OCI-LY1 (cell line): Measurements from ENCODE around the gene ZNF407.

Experiments
- H2AFZ ChIP-seq: fragments of 200-600 bp; sonication (generic), shearing (Covaris generic); 2 replicates; pipeline ENCODE4 v1.6.0; 2014; ENCODE audit warnings: antibody characterized with exemption, mild to moderate bottlenecking, low read length
- H3F3A ChIP-seq: fragments of 200-600 bp; sonication (generic), shearing (Covaris generic); 2 replicates; pipeline ENCODE4 v1.6.0; 2014; ENCODE audit warnings: mild to moderate bottlenecking, antibody characterized with exemption, low read length, moderate library complexity; ENCODE audit not compliant: insufficient read depth
- H3K27ac ChIP-seq: fragments of 200-600 bp; sonication (generic); 2 replicates; pipeline ENCODE4 v1.5.1; 2014; ENCODE audit warnings: low read length, mixed run types, mild to moderate bottlenecking, low read depth; ENCODE audit not compliant: poor library complexity, severe bottlenecking
- H3K27me3 ChIP-seq: fragments of 200-600 bp; sonication (generic); 2 replicates; pipeline ENCODE4 v1.6.0; 2014; ENCODE audit warnings: antibody characterized with exemption, mild to moderate bottlenecking, low read length, moderate library complexity; ENCODE audit not compliant: insufficient read depth
- H3K36me3 ChIP-seq: fragments of 200-600 bp; sonication (generic); 2 replicates; pipeline ENCODE4 v1.6.1; 2014; ENCODE audit warnings: mild to moderate bottlenecking, antibody characterized with exemption, low read length, moderate library complexity, mixed read lengths; ENCODE audit not compliant: insufficient read depth
- H3K4me1 ChIP-seq: fragments of 200-600 bp; sonication (generic); 2 replicates; pipeline ENCODE4 v1.5.1; 2014; ENCODE audit warnings: mild to moderate bottlenecking, low read length, moderate library complexity; ENCODE audit not compliant: insufficient read depth, severe bottlenecking
- H3K4me2 ChIP-seq: fragments of 200-600 bp; sonication (generic), shearing (Covaris generic); 2 replicates; pipeline ENCODE4 v1.6.1; 2014; ENCODE audit warnings: low read length
- H3K4me3 ChIP-seq: fragments of 200-600 bp; sonication (generic); 2 replicates; pipeline ENCODE4 v1.5.1; 2014; ENCODE audit warnings: low read length, low read depth, mild to moderate bottlenecking, mixed read lengths; ENCODE audit not compliant: poor library complexity, severe bottlenecking
- H3K79me2 ChIP-seq: fragments of 200-600 bp; shearing (Covaris generic); 2 replicates; pipeline ENCODE4 v1.6.1; 2016; ENCODE audit warnings: mixed run types, low read length, mixed read lengths; ENCODE audit not compliant: insufficient read depth
- H3K9ac ChIP-seq: fragments of 200-600 bp; sonication (generic), shearing (Covaris generic); 2 replicates; pipeline ENCODE4 v1.6.1; 2014; ENCODE audit warnings: mild to moderate bottlenecking, low read length, mixed read lengths
- H3K9me2 ChIP-seq: fragments of 200-600 bp; sonication (generic), shearing (Covaris generic); 2 replicates; pipeline ENCODE4 v1.6.1; 2014; ENCODE audit warnings: low read depth, mild to moderate bottlenecking, low read length, mixed read lengths
- H3K9me3 ChIP-seq: fragments of 200-600 bp; shearing (Covaris generic); 2 replicates; pipeline ENCODE4 v1.6.1; 2014; ENCODE audit warnings: low read length, mixed read lengths
- H4K20me1 ChIP-seq: fragments of 200-600 bp; sonication (generic), shearing (Covaris generic); 2 replicates; pipeline ENCODE4 v1.6.0; 2016; ENCODE audit warnings: mild to moderate bottlenecking, low read length; ENCODE audit not compliant: insufficient read depth
- EZH2 ChIP-seq: fragments of 200-600 bp; sonication (generic), shearing (Covaris generic); IDR thresholded peaks from 2 replicates; pipeline ENCODE4 v1.8.0; 2017; ENCODE audit warnings: borderline replicate concordance, mixed run types, mild to moderate bottlenecking, antibody characterized with exemption, low read length, moderate library complexity, mixed read lengths
- TF ChIP-seq, protein P1 (sequence below): fragments of 200-600 bp; sonication (generic), shearing (Covaris generic); IDR thresholded peaks from 2 replicates; pipeline ENCODE4 v1.5.1; 2017; ENCODE audit warnings: mild to moderate bottlenecking, antibody characterized with exemption, low read length, moderate library complexity, mixed read lengths

ZNF407 gene

DNA sequence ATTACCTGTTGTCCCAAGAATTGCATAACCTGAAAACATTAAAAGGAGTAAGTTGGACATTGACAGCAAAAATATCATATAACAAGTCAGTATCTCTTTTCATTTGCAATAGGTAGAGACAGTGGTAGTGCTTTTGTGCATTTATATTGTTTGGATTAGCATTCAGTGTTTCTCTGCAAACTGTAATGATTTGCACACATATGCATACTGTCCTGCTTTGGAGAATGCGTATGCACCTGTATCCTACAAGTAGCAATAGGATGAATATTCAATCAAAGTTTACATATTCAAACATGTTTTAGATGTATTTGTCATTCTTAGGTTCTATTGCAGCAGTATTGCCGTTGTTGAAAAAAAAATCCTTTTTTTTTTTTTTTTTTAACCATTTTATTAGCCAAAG is 201.9 kb downstream of the ZNF407 start:
- Histone ChIP-seq H3K9me2 (no peaks in the 10 kb centered on the region), H3K79me2 (no peaks in the 10 kb centered on the region), H3K4me1 (peaks cover 44% of the 10 kb centered on the region), H2AFZ (no peak overlapping the region), H4K20me1 (no peaks in the 10 kb centered on the region), H3F3A (no peaks in the 10 kb centered on the region), H3K4me2 (no peak overlapping the region), H3K36me3 (no peaks in the 10 kb centered on the region), H3K9me3 (no peaks in the 10 kb centered on the region), H3K9ac (no peak overlapping the region), H3K4me3 (no peak overlapping the region), H3K27me3 (no peaks in the 10 kb centered on the region), H3K27ac (no peak overlapping the region)
- TF ChIP-seq, protein P1, sequence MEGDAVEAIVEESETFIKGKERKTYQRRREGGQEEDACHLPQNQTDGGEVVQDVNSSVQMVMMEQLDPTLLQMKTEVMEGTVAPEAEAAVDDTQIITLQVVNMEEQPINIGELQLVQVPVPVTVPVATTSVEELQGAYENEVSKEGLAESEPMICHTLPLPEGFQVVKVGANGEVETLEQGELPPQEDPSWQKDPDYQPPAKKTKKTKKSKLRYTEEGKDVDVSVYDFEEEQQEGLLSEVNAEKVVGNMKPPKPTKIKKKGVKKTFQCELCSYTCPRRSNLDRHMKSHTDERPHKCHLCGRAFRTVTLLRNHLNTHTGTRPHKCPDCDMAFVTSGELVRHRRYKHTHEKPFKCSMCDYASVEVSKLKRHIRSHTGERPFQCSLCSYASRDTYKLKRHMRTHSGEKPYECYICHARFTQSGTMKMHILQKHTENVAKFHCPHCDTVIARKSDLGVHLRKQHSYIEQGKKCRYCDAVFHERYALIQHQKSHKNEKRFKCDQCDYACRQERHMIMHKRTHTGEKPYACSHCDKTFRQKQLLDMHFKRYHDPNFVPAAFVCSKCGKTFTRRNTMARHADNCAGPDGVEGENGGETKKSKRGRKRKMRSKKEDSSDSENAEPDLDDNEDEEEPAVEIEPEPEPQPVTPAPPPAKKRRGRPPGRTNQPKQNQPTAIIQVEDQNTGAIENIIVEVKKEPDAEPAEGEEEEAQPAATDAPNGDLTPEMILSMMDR, result no peak
- TF ChIP-seq EZH2, result no peak

DNA sequence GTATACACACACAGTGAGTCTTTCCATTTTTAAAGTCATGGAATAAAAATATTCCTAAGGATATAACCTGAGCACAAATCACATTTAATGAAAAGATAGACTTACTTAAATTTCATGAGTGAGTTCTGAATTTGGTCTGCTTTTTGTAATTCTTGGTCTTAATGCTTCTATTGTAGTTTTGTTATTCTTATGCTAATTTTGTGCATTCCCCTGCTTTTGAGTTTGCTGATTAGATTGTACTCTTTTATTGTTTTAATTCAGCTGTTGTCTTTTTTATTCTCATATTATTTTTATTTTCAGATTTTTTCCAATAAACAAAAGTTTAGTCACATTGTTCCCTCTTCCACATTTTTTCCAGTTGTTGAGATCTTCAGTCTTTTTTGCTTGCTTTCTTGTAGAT is 202.4 kb downstream of the ZNF407 start:
- H4K20me1 ChIP-seq, result no peaks in the 10 kb centered on the region
- H3F3A ChIP-seq, result no peaks in the 10 kb centered on the region
- H3K36me3 ChIP-seq, result no peaks in the 10 kb centered on the region
- no peaks in the 10 kb centered on the region for H3K27me3 ChIP-seq
- no peaks in the 10 kb centered on the region for H3K79me2 ChIP-seq
- peaks cover 47% of the 10 kb centered on the region for H3K4me1 ChIP-seq
- H3K27ac ChIP-seq, result no peak overlapping the region
- no peak overlapping the region for H3K4me2 ChIP-seq
- TF ChIP-seq EZH2, result no peak
- TF ChIP-seq, protein P1, result no peak
- H2AFZ ChIP-seq, result no peak overlapping the region
- no peak overlapping the region for H3K4me3 ChIP-seq
- H3K9me2 ChIP-seq, result no peaks in the 10 kb centered on the region
- no peaks in the 10 kb centered on the region for H3K9me3 ChIP-seq
- H3K9ac ChIP-seq, result no peak overlapping the region

DNA sequence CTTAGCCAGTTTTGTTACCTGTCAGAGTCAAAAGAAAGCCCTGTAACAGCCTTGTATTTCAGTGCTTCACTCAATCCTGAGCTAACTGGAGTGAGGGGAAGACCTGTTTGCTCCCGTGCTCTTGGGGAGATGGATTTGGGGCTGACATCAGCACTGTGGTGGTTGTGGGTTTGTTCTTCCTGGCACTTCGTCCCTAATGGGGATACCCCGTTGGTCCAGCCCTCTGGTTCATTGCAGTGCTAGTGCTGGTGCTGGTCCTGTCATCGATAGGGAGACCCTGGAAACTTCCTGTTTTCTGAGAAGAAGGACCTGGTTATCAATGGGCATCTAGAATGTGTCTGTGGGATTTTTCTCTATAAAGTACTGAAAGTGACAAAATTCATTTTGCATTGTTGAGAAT is 205.4 kb downstream of the ZNF407 start:
- Histone ChIP-seq H4K20me1 (no peaks in the 10 kb centered on the region), H3K27ac (no peak overlapping the region), H3K9me2 (no peaks in the 10 kb centered on the region), H3K4me3 (no peak overlapping the region), H2AFZ (no peak overlapping the region), H3K9me3 (no peaks in the 10 kb centered on the region), H3K36me3 (no peaks in the 10 kb centered on the region), H3K79me2 (no peaks in the 10 kb centered on the region), H3K4me2 (no peak overlapping the region), H3K27me3 (no peaks in the 10 kb centered on the region), H3F3A (no peaks in the 10 kb centered on the region), H3K9ac (no peak overlapping the region), H3K4me1 (peaks cover 37% of the 10 kb centered on the region)
- TF ChIP-seq EZH2, result no peak
- TF ChIP-seq, protein P1, result no peak
